Fibroblast of skin of right biceps (primary cell): ENCODE measurements around the gene NEGR1.

Source experiments
- DNase-seq: peaks from one replicate; pipeline ENCODE4 v3.0.0-alpha.2; 2013

The NEGR1 gene

GRCh38 chr1:71427066-71427465 lies 855.3 kb downstream of the NEGR1 start:
- no peak for DNase-seq

- no peak for DNase-seq
Observed at GRCh38 chr1:71424536-71424935, 857.8 kb downstream of the NEGR1 start.

GRCh38 chr1:71422221-71422620 lies 860.1 kb downstream of the NEGR1 start:
- DNase-seq = no peak

- no peak for DNase-seq
Observed at GRCh38 chr1:71417421-71417820, 864.9 kb downstream of the NEGR1 start.

GRCh38 chr1:71414179-71414578 lies 868.2 kb downstream of the NEGR1 start:
- DNase-seq = peak; percentile 3

GRCh38 chr1:71413441-71414175 lies 868.7 kb downstream of the NEGR1 start:
- DNase-seq = peak; percentile 12

- DNase-seq = no peak
Observed at GRCh38 chr1:71400050-71400449, 882.3 kb downstream of the NEGR1 start.

- no peak for DNase-seq
Observed at GRCh38 chr1:71399594-71399993, 882.7 kb downstream of the NEGR1 start.

- DNase-seq = no peak
Observed at GRCh38 chr1:71393301-71393700, 889.0 kb downstream of the NEGR1 start.

GRCh38 chr1:71390518-71390917 lies 891.8 kb downstream of the NEGR1 start:
- no peak for DNase-seq

- no peak for DNase-seq
Observed at GRCh38 chr1:71377886-71378285, 904.5 kb downstream of the NEGR1 start.

- DNase-seq = no peak
Observed at GRCh38 chr1:71372496-71372895, 909.8 kb downstream of the NEGR1 start.

- DNase-seq = no peak
Observed at GRCh38 chr1:71371581-71371980, 910.8 kb downstream of the NEGR1 start.

- peak; percentile 38 for DNase-seq
Observed at GRCh38 chr1:71364236-71364635, 918.1 kb downstream of the NEGR1 start.

GRCh38 chr1:71362691-71363090 lies 919.6 kb downstream of the NEGR1 start:
- no peak for DNase-seq

GRCh38 chr1:71362076-71362475 lies 920.3 kb downstream of the NEGR1 start:
- no peak for DNase-seq

GRCh38 chr1:71357708-71358107 lies 924.6 kb downstream of the NEGR1 start:
- no peak for DNase-seq

GRCh38 chr1:71351438-71351837 lies 930.9 kb downstream of the NEGR1 start:
- DNase-seq = peak; percentile 86

GRCh38 chr1:71350805-71351204 lies 931.5 kb downstream of the NEGR1 start:
- peak; percentile 72 for DNase-seq

GRCh38 chr1:71350330-71350729 lies 932.0 kb downstream of the NEGR1 start:
- DNase-seq = no peak
